ENCODE data around the gene PTP4A1.

- TF ChIP-seq ZNF34 (CRISPR knock-in tag; IDR thresholded peaks at IDR 0.05; ENCODE audit: borderline replicate concordance) (no peak), TSC22D2 (CRISPR knock-in tag; IDR thresholded peaks at IDR 0.05; ENCODE audit: borderline replicate concordance) (no peak), ZNF678 (CRISPR knock-in tag; IDR thresholded peaks at IDR 0.05) (no peak), ZNF557 (CRISPR knock-in tag; IDR thresholded peaks at IDR 0.05) (no peak), ESRRA (CRISPR knock-in tag; IDR thresholded peaks at IDR 0.05; ENCODE audit: low read depth) (no peak), ZNF788 (CRISPR knock-in tag; IDR thresholded peaks at IDR 0.05; ENCODE audit: borderline replicate concordance) (no peak), CTCF (CRISPR knock-in tag; IDR thresholded peaks at IDR 0.05) (no peak), DMAP1 (CRISPR knock-in tag; IDR thresholded peaks at IDR 0.05) (no peak), ZNF570 (CRISPR knock-in tag; IDR thresholded peaks at IDR 0.05; ENCODE audit: borderline replicate concordance) (no peak), ZNF354B (CRISPR knock-in tag; IDR thresholded peaks at IDR 0.05) (no peak), ZNF766 (CRISPR knock-in tag; IDR thresholded peaks at IDR 0.05; ENCODE audit: borderline replicate concordance) (no peak), GTF2F1 (IDR thresholded peaks at IDR 0.05; ENCODE audit: low read length) (no peak), HES4 (CRISPR knock-in tag; IDR thresholded peaks at IDR 0.05; ENCODE audit: borderline replicate concordance) (no peak), ZNF274 (CRISPR knock-in tag; IDR thresholded peaks at IDR 0.05) (no peak)
Observed at GRCh38 chr6:63523630-63524029, 48.6 kb upstream of the PTP4A1 start.
